OCI-LY3 (cell line): ENCODE data around the gene CPEB2.

ENCODE experiments used
- H2AFZ ChIP-seq: fragments of 200-600, 300-600 bp; shearing (Covaris generic); 2 replicates; pipeline ENCODE4 v1.6.0; 2014; ENCODE audit warnings: antibody characterized with exemption, low read depth, low read length
- H3K27ac ChIP-seq: fragments of 200-600, 300-600 bp; sonication (generic); 2 replicates; pipeline ENCODE4 v1.5.1; 2014; ENCODE audit warnings: mild to moderate bottlenecking, low read length, moderate library complexity, mixed read lengths
- H3K27me3 ChIP-seq: fragments of 200-600, 300-600 bp; sonication (generic); 2 replicates; pipeline ENCODE4 v1.6.1; 2014; ENCODE audit warnings: low read depth, low read length, mixed read lengths
- H3K36me3 ChIP-seq: fragments of 200-600, 300-600 bp; sonication (generic); replicated peaks from 2 replicates; pipeline ENCODE3; 2014; ENCODE audit warnings: low read depth, low read length, mixed read lengths
- H3K4me1 ChIP-seq: fragments of 300-600, 200-600 bp; sonication (generic); 2 replicates; pipeline ENCODE4 v1.6.1; 2014; ENCODE audit warnings: low read length, mixed read lengths
- H3K4me2 ChIP-seq: fragments of 200-600, 300-600 bp; sonication (generic); 2 replicates; pipeline ENCODE4 v1.6.1; 2014; ENCODE audit warnings: low read length, mixed read lengths
- H3K4me3 ChIP-seq: fragments of 300-600, 200-600 bp; sonication (generic); 2 replicates; pipeline ENCODE4 v1.5.1; 2014; ENCODE audit warnings: antibody characterized with exemption, mild to moderate bottlenecking, low read length, moderate library complexity
- H3K79me2 ChIP-seq: fragments of 300-600, 200-600 bp; shearing (Covaris generic); 2 replicates; pipeline ENCODE4 v1.6.1; 2014; ENCODE audit warnings: mild to moderate bottlenecking, low read length, mixed read lengths
- H3K9ac ChIP-seq: fragments of 300-600, 200-600 bp; shearing (Covaris generic); 2 replicates; pipeline ENCODE4 v1.6.0; 2014; ENCODE audit warnings: mild to moderate bottlenecking, low read length, moderate library complexity
- H3K9me3 ChIP-seq: fragments of 200-600, 300-600 bp; shearing (Covaris generic); 2 replicates; pipeline ENCODE4 v1.6.1; 2014; ENCODE audit warnings: low read length, mixed read lengths; ENCODE audit not compliant: insufficient read depth
- H4K20me1 ChIP-seq: fragments of 200-600, 300-600 bp; sonication (generic); 2 replicates; pipeline ENCODE4 v1.6.1; 2016; ENCODE audit warnings: low read length, mixed read lengths; ENCODE audit not compliant: insufficient read depth
- EZH2phosphoT487 ChIP-seq: fragments of 200-600 bp; shearing (Covaris generic); IDR thresholded peaks from 2 replicates; pipeline ENCODE4 v1.6.1; 2018; ENCODE audit warnings: antibody characterized with exemption, mixed run types, low read depth
- TF ChIP-seq, protein P1 (sequence below): fragments of 200-600, 300-600 bp; sonication (generic); IDR thresholded peaks from 2 replicates; pipeline ENCODE4 v1.5.1; 2014; ENCODE audit warnings: antibody characterized with exemption, low read length, low read depth

CPEB2 gene

DNA sequence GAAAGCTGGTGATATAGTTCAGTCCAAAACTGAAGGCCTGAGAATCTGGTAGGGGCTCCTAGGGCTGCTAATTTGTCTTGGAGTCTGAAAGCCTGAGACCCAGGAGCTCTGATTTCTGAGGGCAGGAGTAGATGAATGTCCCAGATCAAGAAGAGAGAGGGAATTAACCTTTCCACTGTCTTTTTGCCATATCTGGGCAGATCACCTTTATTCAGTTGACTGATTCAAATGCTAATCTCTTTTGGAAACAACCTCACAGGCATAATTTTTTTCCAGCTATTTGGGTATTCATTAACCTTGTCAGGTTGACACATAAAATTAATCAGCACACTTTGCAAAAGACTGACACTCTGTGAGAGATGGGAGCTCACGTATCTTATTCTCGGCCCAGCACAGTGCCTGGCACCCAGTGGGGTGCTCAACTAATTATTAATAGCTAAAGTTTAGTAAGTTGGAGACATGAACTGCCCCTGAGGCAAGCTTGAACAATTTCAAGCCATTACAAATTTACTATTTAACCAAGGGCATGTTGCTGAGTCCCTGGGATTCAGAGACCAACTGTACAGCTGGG lies 114.3 kb downstream of the CPEB2 start:
- no peak overlapping the region for H3K4me2 ChIP-seq
- no peaks in the 10 kb centered on the region for H3K4me1 ChIP-seq
- H3K79me2 ChIP-seq: no peaks in the 10 kb centered on the region
- no peak overlapping the region for H3K27ac ChIP-seq
- H3K36me3 ChIP-seq: no peaks in the 10 kb centered on the region
- no peaks in the 10 kb centered on the region for H3K9me3 ChIP-seq
- no peaks in the 10 kb centered on the region for H3K27me3 ChIP-seq
- TF ChIP-seq, protein P1, sequence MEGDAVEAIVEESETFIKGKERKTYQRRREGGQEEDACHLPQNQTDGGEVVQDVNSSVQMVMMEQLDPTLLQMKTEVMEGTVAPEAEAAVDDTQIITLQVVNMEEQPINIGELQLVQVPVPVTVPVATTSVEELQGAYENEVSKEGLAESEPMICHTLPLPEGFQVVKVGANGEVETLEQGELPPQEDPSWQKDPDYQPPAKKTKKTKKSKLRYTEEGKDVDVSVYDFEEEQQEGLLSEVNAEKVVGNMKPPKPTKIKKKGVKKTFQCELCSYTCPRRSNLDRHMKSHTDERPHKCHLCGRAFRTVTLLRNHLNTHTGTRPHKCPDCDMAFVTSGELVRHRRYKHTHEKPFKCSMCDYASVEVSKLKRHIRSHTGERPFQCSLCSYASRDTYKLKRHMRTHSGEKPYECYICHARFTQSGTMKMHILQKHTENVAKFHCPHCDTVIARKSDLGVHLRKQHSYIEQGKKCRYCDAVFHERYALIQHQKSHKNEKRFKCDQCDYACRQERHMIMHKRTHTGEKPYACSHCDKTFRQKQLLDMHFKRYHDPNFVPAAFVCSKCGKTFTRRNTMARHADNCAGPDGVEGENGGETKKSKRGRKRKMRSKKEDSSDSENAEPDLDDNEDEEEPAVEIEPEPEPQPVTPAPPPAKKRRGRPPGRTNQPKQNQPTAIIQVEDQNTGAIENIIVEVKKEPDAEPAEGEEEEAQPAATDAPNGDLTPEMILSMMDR: no peak
- no peak overlapping the region for H2AFZ ChIP-seq
- no peak overlapping the region for H3K9ac ChIP-seq
- H3K4me3 ChIP-seq: no peak overlapping the region
- H4K20me1 ChIP-seq: no peaks in the 10 kb centered on the region

- Histone ChIP-seq H3K4me2 (no peak overlapping the region), H3K4me1 (no peaks in the 10 kb centered on the region), H3K36me3 (no peaks in the 10 kb centered on the region), H3K9me3 (no peaks in the 10 kb centered on the region), H2AFZ (no peak overlapping the region), H3K27ac (no peak overlapping the region), H3K4me3 (no peak overlapping the region), H3K27me3 (no peaks in the 10 kb centered on the region), H3K9ac (no peak overlapping the region), H4K20me1 (no peaks in the 10 kb centered on the region), H3K79me2 (no peaks in the 10 kb centered on the region)
- TF ChIP-seq EZH2phosphoT487: no peak
- TF ChIP-seq, protein P1: no peak
Observed at GRCh38 chr4:15117270-15117946, 115.1 kb downstream of the CPEB2 start.

GRCh38 chr4:15118292-15118691 lies 116.0 kb downstream of the CPEB2 start:
- Histone ChIP-seq H3K27ac (no peak overlapping the region), H3K4me3 (no peak overlapping the region), H2AFZ (no peak overlapping the region), H3K27me3 (no peaks in the 10 kb centered on the region), H3K36me3 (no peaks in the 10 kb centered on the region), H3K4me2 (no peak overlapping the region), H3K9ac (no peak overlapping the region), H3K4me1 (no peaks in the 10 kb centered on the region), H4K20me1 (no peaks in the 10 kb centered on the region), H3K79me2 (no peaks in the 10 kb centered on the region), H3K9me3 (no peaks in the 10 kb centered on the region)
- TF ChIP-seq EZH2phosphoT487: no peak
- TF ChIP-seq, protein P1: no peak
